Sigmoid colon (tissue), 7 donors: ENCODE measurements around the gene OR11H7. TPM values are rescaled to one million over a fixed set of nuclear protein-coding genes. Genes with fewer than 3 reads are reported as not detected.
"Not testable (repeated sequence)": the region's sequence is repeated elsewhere in the genome, so short reads cannot be mapped to it uniquely, and the experiment has no call there.

ENCODE experiments used
- DNase-seq: peaks from one replicate; pipeline ENCODE4 v3.0.0-alpha.2; 2019
- H3K27ac ChIP-seq, 4 donors: fragments of 200-600 bp; sonication (generic); one replicate each; pipeline ENCODE4 v1.5.1; 2016 to 2019; ENCODE audit warnings: mild to moderate bottlenecking in 1 of 4
- H3K27me3 ChIP-seq, 3 donors: fragments of 200-600 bp; sonication (generic); one replicate each; pipeline ENCODE4 v1.5.1; 2019; ENCODE audit warnings: mild to moderate bottlenecking in 1 of 3
- H3K36me3 ChIP-seq, 4 donors: fragments of 200-600 bp; sonication (generic); one replicate each; pipeline ENCODE4 v1.5.1; 2016 to 2019
- H3K4me1 ChIP-seq, 4 donors: fragments of 200-600 bp; sonication (generic); one replicate each; pipeline ENCODE4 v1.5.1; 2017 to 2019
- H3K4me3 ChIP-seq, 4 donors: fragments of 200-600 bp; sonication (generic); one replicate each; pipeline ENCODE4 v1.5.1; 2017 to 2019; ENCODE audit warnings: mild to moderate bottlenecking in 2 of 4, moderate library complexity in 1 of 4
- H3K9me3 ChIP-seq, 4 donors: fragments of 200-600 bp in 3 of 4; sonication (generic) in 3 of 4; one replicate each; pipeline versions ENCODE4 v1.5.1 to v1.6.1; 2013 to 2019
- CTCF ChIP-seq, 4 experiments: fragments of 450-650 bp in 3 of 4; fragments of 200-600 bp in 1 of 4; IDR thresholded peaks; one replicate each; pipeline ENCODE4 v1.5.1; 2016 to 2019; ENCODE audit warnings: antibody characterized with exemption in 4 of 4, mild to moderate bottlenecking in 3 of 4, moderate library complexity in 2 of 4
- EP300 ChIP-seq, 4 donors: sonication (generic); formaldehyde crosslinking; IDR thresholded peaks; one replicate each; pipeline ENCODE4 v1.6.1; 2017; ENCODE audit warnings: antibody characterized with exemption in 4 of 4
- POLR2A ChIP-seq, 2 donors: fragments of 450-650 bp; IDR thresholded peaks; one replicate each; pipeline ENCODE4 v1.6.1; 2016; ENCODE audit warnings: antibody characterized with exemption in 2 of 2, mild to moderate bottlenecking in 2 of 2, moderate library complexity in 2 of 2
- POLR2AphosphoS5 ChIP-seq, 4 donors: sonication (generic); formaldehyde crosslinking; IDR thresholded peaks; one replicate each; pipeline ENCODE4 v1.6.1; 2017; ENCODE audit warnings: antibody characterized with exemption in 4 of 4
- WGBS, 2 donors: extraction: QIAGEN DNeasy Blood & Tissue Kit; methylation state at CpG; one replicate each; pipeline ENCODE4 v1.1.7; 2013; 5-methylcytosine and 5-hydroxymethylcytosine counted together
- intact Hi-C: fragments of 100-400 bp; cut with DNase I; formaldehyde crosslinking; loops from one replicate; pipeline ENCODE4 v1.15.1; 2023
- polyA plus RNA-seq, 3 donors: library from polyadenylated mRNA; stranded (reverse); fragments of 200-250 nt; gene quantifications; one replicate each; pipeline ENCODE4 v1.2.3, GENCODE V29; 2013
- total RNA-seq, 4 donors: library from RNA; depleted of rRNA; stranded (reverse); fragments of >200 nt; gene quantifications; one replicate each; pipeline ENCODE4 v1.1.0, GENCODE V29; 2016
- donor health status: healthy with polysubstance abuse.
- donor health status: Bipolar disorder and iron deficiency.
- donor health status: healthy.

The OR11H7 gene
- total and polyA plus RNA-seq, 7 donors: not detected

GRCh38 chr14:20223410-20223809 lies 5.4 kb upstream of the OR11H7 start, which contains the start of gene OR11H6:
OR11H6 (plus strand) TSS chr14:20223710; CDS start chr14:20223710, 0 bp downstream.
- TF ChIP-seq POLR2A (IDR thresholded peaks at IDR 0.05) (no peak), CTCF (IDR thresholded peaks at IDR 0.05) (no peak), POLR2AphosphoS5 (IDR thresholded peaks at IDR 0.05) (no peak), EP300 (IDR thresholded peaks at IDR 0.05) (no peak)
- intact Hi-C loops: no loop called here
- H3K27me3 ChIP-seq: no peaks in the 10 kb centered on the region
- H3K4me3 ChIP-seq: no peak within 1 kb of the TSS
- H3K27ac ChIP-seq: no peak within 1 kb of the TSS
- H3K9me3 ChIP-seq: peaks cover 0 to 2% (median 0%) of the 10 kb centered on the region in 4 donors
- no peak for DNase-seq
- H3K36me3 ChIP-seq: no peaks in the 10 kb centered on the region
- WGBS, 2 donors: 25 to 51% methylated on average over 2 of the region's 2 CpGs
- no peaks in the 10 kb centered on the region for H3K4me1 ChIP-seq

GRCh38 chr14:20235415-20235814 lies 6.6 kb downstream of the OR11H7 start:
- H3K9me3 ChIP-seq, H3K4me3 ChIP-seq, H3K4me1 ChIP-seq, intact Hi-C loops, DNase-seq, H3K36me3 ChIP-seq, H3K27me3 ChIP-seq, H3K27ac ChIP-seq: not testable (repeated sequence)
- 78 to 83% methylated on average over 4 of the region's 4 CpGs for whole genome bisulfite sequencing, 2 donors

GRCh38 chr14:20247646-20248246 lies 19.0 kb downstream of the OR11H7 start:
- TF ChIP-seq EP300 (IDR thresholded peaks at IDR 0.05): no peak
- no peak for TF ChIP-seq POLR2A (IDR thresholded peaks at IDR 0.05)
- TF ChIP-seq POLR2AphosphoS5 (IDR thresholded peaks at IDR 0.05): no peak
- TF ChIP-seq CTCF (IDR thresholded peaks at IDR 0.05): no peak
- Histone ChIP-seq H3K4me1 (no peaks in the 10 kb centered on the region), H3K9me3 (peaks cover 0 to 5% (median 1%) of the 10 kb centered on the region in 4 donors), H3K27ac (no peak overlapping the region), H3K36me3 (no peaks in the 10 kb centered on the region), H3K4me3 (no peak overlapping the region), H3K27me3 (no peaks in the 10 kb centered on the region)
- 61 to 62% methylated on average over 3 of the region's 3 CpGs for whole genome bisulfite sequencing, 2 donors
- no peak for DNase-seq
- intact Hi-C loops: no loop called here

DNA sequence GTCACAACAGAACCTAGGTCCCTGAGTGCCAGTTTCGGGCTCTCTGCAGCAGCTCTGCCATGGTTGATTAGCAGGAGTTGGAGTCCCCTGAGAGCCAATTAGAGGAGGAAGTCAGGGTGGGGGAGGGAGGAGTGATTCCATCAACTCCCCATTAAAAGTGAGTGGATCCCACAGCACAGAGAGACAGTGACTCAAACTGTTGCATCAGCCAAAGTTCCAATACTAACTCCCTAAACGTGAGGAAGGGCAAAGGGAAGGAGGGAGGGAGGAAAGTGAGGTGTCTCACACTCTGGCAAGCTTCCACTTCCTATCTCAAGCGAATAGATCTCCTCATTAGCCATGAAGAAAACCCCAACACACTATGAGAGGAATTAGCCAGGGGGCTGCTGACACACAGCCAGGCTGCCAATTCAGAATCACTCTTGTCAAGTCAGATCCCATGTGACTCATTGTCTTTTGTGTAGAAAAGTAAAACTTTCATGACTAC lies 33.9 kb downstream of the OR11H7 start:
- intact Hi-C loops: no loop called here
- no peaks in the 10 kb centered on the region for H3K27me3 ChIP-seq
- H3K36me3 ChIP-seq: no peaks in the 10 kb centered on the region
- no peak for DNase-seq
- H3K4me1 ChIP-seq: no peaks in the 10 kb centered on the region
- TF ChIP-seq EP300 (IDR thresholded peaks at IDR 0.05) (no peak), POLR2AphosphoS5 (IDR thresholded peaks at IDR 0.05) (no peak), CTCF (IDR thresholded peaks at IDR 0.05) (no peak), POLR2A (IDR thresholded peaks at IDR 0.05) (no peak)
- H3K27ac ChIP-seq: no peak overlapping the region
- no peak overlapping the region for H3K4me3 ChIP-seq
- 61 to 64% methylated on average over 3 of the region's 3 CpGs for WGBS, 2 donors
- no peaks in the 10 kb centered on the region for H3K9me3 ChIP-seq

DNA sequence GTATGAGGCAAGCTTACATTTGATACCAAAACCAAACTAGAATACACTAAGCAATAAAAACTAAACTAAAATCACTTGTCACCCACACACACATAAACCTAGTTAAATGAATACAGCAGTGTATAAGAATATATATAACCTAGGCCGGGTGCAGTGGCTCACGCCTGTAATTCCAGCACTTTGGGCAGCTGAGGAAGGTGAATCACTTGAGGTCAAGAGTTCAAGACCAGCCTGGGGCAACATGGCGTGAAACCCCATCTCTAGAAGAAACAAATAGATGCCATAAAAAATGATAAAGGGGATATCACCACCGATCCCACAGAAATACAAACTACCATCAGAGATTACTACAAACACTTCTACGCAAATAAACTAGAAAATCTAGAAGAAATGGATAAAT lies 35.6 kb downstream of the OR11H7 start:
- H3K4me1 ChIP-seq, H3K9me3 ChIP-seq, DNase-seq, H3K36me3 ChIP-seq, H3K27me3 ChIP-seq, intact Hi-C loops, H3K27ac ChIP-seq, H3K4me3 ChIP-seq: not testable (repeated sequence)
- 92 to 96% methylated on average over 5 of the region's 5 CpGs for WGBS, 2 donors

DNA sequence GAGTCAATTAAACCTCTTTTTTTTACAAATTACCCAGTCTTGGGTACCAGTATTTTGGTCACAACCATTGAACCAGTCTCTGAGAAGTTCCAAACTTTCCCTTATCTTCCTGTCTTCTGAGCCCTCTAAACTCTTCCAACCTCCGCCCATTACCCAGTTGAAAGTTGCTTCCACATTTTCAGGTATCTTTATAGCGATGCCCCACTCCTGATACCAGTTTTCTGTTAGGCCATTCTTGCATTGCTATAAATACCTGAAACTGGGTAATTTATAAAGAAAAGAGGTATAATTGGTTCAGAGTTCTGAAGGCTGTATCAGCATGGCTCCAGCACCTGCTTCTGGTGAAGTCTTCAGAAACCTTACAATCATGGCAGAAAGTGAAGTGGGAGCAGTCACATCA lies 45.3 kb downstream of the OR11H7 start:
- no peaks in the 10 kb centered on the region for H3K4me1 ChIP-seq
- no peak for TF ChIP-seq CTCF (IDR thresholded peaks at IDR 0.05)
- no peak for TF ChIP-seq POLR2AphosphoS5 (IDR thresholded peaks at IDR 0.05)
- no peak for TF ChIP-seq EP300 (IDR thresholded peaks at IDR 0.05)
- TF ChIP-seq POLR2A (IDR thresholded peaks at IDR 0.05): no peak
- no peak for DNase-seq
- H3K4me3 ChIP-seq: no peak overlapping the region
- intact Hi-C loops: no loop called here
- WGBS, 2 donors: 98% methylated on average over 2 of the region's 2 CpGs
- H3K27ac ChIP-seq: no peak overlapping the region
- H3K27me3 ChIP-seq: no peaks in the 10 kb centered on the region
- no peaks in the 10 kb centered on the region for H3K36me3 ChIP-seq
- peaks cover 0 to 11% (median 0%) of the 10 kb centered on the region in 4 donors for H3K9me3 ChIP-seq
